Endothelial cell of umbilical vein (primary cell): ENCODE measurements around the gene MID1.

Experiments used
- CTCF ChIP-seq, 2 donors: IDR thresholded peaks; 1 replicate in 1 of 2; 2 replicates in 1 of 2; pipeline ENCODE4 v1.5.1; 2011; ENCODE audit warnings: low read length in 2 of 2, mild to moderate bottlenecking in 2 of 2, moderate library complexity in 2 of 2, control low read depth in 1 of 2, inconsistent platforms in 1 of 2, low read depth in 1 of 2; ENCODE audit not compliant: insufficient read depth in 1 of 2; ENCODE audit errors: extremely low read depth in 1 of 2
- EZH2 ChIP-seq: IDR thresholded peaks from 2 replicates; pipeline ENCODE4 v1.6.1; 2012; ENCODE audit warnings: borderline replicate concordance, low read depth, mild to moderate bottlenecking, moderate library complexity, low read length, inconsistent platforms; ENCODE audit not compliant: severe bottlenecking

GRCh38 chrX:10447564-10448214 is 172.7 kb downstream of the MID1 start:
- no peak for TF ChIP-seq CTCF (IDR thresholded peaks at IDR 0.05; ENCODE audit: extremely low read depth in 1 of 2, insufficient read depth in 1 of 2, low read depth in 1 of 2, low read length in 2 of 2)
- TF ChIP-seq EZH2: no peak
